CD4-positive, alpha-beta T cell treated with Interferon alpha-2 for 1 hour (primary cell): ENCODE measurements around the gene GKN2.
A peak's percentile ranks its signal among the peaks of the same experiment; 100 is the strongest.
"Not testable (repeated sequence)": the region's sequence is repeated elsewhere in the genome, so short reads cannot be mapped to it uniquely, and the experiment has no call there.

Experiments
- DNase-seq, 2 donors: peaks; one replicate each; pipeline ENCODE4 v3.0.0-alpha.2; 2020 to 2022

GKN2 gene

GRCh38 chr2:68955432-68955831 lies 2.7 kb upstream of the GKN2 start:
- DNase-seq = not testable (repeated sequence)

- DNase-seq = no peak
Measured at GRCh38 chr2:68951899-68952298, 794 bp downstream of the GKN2 start.

- no peak for DNase-seq
Measured at GRCh38 chr2:68948710-68949109, 4.0 kb downstream of the GKN2 start.

- DNase-seq = no peak
Measured at GRCh38 chr2:68946117-68946516, 6.6 kb downstream of the GKN2 start.

- DNase-seq = peak; percentile 38 to 68
Measured at GRCh38 chr2:68943581-68944568, 8.8 kb downstream of the GKN2 start.

- no peak for DNase-seq
Measured at GRCh38 chr2:68942827-68943226, 9.9 kb downstream of the GKN2 start.

- no peak for DNase-seq
Measured at GRCh38 chr2:68940369-68940768, 12.3 kb downstream of the GKN2 start.

GRCh38 chr2:68939962-68940361 lies 12.7 kb downstream of the GKN2 start:
- no peak for DNase-seq

GRCh38 chr2:68938938-68939337 lies 13.8 kb downstream of the GKN2 start:
- DNase-seq = no peak

GRCh38 chr2:68937346-68938055 lies 15.2 kb downstream of the GKN2 start:
- no peak for DNase-seq

- no peak for DNase-seq
Measured at GRCh38 chr2:68936889-68937288, 15.8 kb downstream of the GKN2 start.

GRCh38 chr2:68936427-68936826 lies 16.3 kb downstream of the GKN2 start:
- DNase-seq = no peak

GRCh38 chr2:68935471-68935870 lies 17.2 kb downstream of the GKN2 start:
- no peak for DNase-seq

GRCh38 chr2:68934021-68934420 lies 18.7 kb downstream of the GKN2 start:
- no peak for DNase-seq

GRCh38 chr2:68932402-68932801 lies 20.3 kb downstream of the GKN2 start:
- no peak for DNase-seq

- no peak for DNase-seq
Measured at GRCh38 chr2:68931799-68932198, 20.9 kb downstream of the GKN2 start.

- DNase-seq = no peak
Measured at GRCh38 chr2:68931149-68931711, 21.5 kb downstream of the GKN2 start.

- DNase-seq = no peak
Measured at GRCh38 chr2:68926796-68927195, 25.9 kb downstream of the GKN2 start.

GRCh38 chr2:68925295-68925896 lies 27.3 kb downstream of the GKN2 start:
- DNase-seq = peak; percentile 61 to 79

- no peak for DNase-seq
Measured at GRCh38 chr2:68921646-68922045, 31.0 kb downstream of the GKN2 start.

GRCh38 chr2:68920481-68921170 lies 32.1 kb downstream of the GKN2 start:
- DNase-seq = no peak

- DNase-seq = no peak
Measured at GRCh38 chr2:68918497-68918896, 34.2 kb downstream of the GKN2 start.
